ENCODE results near the gene ACOT13.
A peak's percentile ranks its signal among the peaks of the same experiment; 100 is the strongest.
"Not testable (repeated sequence)": the region's sequence is repeated elsewhere in the genome, so short reads cannot be mapped to it uniquely, and the experiment has no call there.

The ACOT13 gene

DNA sequence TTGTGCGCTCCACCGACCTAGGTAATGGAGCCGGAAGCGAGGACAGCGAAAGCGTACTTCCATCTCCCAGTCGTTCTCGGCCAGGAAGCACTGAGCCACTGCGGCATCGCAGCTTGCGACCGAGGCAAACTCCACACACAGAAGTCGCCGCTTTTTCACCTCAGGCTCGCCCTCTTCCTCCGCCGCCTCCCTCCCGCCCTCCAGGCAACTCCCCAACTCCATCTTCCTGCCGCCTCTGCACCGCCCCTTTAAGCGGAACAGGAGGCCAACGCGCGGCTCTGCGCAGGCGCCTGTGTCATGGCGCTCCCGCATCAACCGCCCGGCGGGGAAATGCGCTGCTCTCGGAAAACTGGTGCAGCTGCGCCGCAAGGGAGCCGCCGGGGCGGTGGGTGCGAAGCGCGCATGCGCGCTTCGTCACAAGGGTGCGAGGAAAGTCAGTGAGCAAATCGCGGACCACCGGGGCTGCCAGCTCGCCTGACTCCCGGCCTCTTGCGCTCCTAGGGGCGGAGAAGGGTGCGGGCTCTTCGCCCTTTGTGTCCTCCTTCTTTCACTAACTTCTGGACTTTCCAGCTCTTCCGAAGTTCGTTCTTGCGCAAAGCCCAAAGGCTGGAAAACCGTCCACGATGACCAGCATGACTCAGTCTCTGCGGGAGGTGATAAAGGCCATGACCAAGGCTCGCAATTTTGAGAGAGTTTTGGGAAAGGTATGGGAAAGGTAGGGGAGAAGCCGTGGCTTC lies at the start of gene ACOT13, which contains the start of gene TDP2:
Gene ACOT13, plus strand, starts transcription at position 437 of the 737 bp plus-strand sequence. Its CDS starts 187 bp downstream, at position 624.
Gene TDP2, minus strand, starts transcription at position 259 of the 737 bp plus-strand sequence. Its CDS starts 37 bp downstream, at position 222.
- peak; percentile 97 for DNase-seq (ENCODE audit: low spot score)

DNA sequence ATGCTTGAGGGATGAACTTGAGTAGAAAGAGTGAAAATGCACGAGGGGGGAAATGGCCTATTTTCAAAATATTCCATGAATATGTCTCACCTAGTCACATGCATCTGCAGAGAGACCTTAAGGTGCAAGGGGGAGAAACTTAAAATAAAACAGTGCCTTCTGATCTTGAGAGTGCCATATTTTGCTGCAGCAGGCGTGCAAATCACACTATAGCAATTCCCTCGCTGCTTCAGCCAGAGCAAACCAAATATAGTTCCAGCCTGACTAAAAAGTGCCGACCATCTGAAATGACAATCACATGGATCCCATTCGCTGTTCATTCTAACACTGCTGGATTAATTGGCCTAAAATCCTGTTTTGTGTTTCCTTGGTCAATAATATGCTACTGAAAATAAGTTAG lies 47.2 kb upstream of the ACOT13 start:
- no peak for DNase-seq (ENCODE audit: low spot score)

DNA sequence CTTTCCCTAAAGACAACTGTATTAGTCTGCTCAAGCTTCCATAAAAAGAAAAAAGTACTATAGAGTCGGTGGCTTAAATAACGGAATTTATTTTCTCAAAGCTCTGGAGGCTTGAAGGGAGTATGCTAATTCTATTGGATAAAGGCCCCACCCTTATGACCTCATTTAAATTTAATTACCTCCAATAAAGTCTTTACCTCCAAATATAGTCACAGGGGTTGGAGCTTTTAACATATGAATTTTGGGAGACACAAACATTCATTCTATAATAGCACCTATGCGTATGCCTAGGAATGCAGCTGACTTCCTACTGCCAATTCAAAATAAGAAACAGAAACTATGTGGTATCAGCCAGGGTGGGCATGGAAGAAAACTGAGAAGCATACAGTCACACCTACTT lies 46.2 kb upstream of the ACOT13 start:
- no peak for DNase-seq (ENCODE audit: low spot score)

DNA sequence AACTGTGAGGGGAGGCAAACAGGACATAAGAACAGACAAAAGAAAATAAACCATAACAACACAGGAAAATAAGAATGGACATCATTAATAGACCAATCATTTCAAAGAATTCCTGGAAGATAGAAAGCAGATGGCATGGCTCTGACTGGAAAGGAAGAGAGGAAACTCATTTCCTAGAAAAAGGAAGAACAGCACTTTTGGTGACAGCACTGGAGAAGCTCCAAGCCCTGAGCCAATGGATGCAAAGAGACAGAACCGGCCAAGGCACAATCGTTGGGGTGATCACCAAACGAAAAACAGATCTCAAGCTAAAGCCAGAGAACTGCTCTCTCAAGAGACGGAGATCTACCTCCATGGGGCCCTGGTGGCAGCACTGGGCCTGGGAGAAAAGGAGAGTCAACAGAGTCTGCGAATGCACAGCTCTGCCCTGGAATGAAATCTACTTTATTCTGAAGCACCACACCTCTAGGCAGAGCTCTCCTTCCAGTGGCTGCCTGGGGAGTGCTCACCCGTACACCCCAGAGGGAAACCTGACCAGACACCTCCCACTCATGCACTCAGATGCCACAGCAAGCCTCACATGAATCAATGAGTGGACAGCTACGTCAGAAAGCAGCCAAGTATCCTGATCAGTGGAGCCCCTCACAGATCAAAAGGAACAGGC lies 45.1 kb upstream of the ACOT13 start:
- DNase-seq (ENCODE audit: low spot score): no peak

DNA sequence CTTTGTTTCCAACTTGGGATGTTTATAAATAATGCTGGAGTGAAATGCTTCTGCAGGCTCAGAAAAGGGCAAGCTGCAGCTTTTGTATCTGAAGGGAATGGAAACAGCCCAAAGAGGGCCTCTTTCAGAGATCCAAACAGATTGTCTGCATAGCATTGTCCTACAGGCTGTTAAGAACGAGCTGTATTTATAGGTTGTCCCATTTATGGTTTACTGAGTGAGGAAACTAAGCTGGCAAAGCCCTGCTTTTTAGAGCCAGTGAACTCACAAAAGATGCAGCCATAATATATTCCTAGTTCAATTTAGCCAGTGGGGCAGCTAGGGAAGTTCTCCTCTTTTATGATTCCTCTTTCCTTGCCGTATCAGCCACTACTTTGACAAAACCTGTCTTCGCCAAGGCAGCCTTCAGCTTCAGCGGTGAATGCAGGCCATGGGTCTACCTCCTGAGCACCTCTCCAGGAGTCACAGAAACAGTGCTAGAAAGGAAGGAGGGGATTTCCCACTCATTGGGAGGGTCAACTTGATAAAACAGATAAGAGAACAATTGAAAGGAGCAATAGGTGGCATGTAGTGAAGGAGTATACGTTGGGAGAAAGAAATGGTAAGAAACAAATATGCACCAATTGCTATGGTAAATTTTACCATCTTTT lies 35.9 kb upstream of the ACOT13 start:
- no peak for DNase-seq (ENCODE audit: low spot score)

DNA sequence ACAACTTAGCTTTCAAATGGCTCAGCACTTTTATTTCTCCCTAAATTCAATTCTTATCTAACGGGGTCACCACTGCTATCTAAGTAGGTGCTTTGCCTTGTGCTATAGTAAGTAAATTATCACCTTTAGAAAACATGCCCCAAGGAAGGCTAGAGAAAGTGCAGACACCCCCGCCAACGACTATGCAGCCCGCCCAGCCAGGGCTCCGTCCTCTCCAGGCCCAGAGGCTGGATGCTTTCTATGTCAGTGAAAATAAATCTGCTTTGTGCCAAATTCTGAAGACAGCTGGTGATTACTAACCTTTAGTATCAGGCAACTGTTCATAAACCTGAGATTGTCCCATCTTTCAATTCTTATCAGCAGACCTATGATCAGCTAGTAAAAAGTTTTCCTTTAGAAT lies 35.2 kb upstream of the ACOT13 start:
- no peak for DNase-seq (ENCODE audit: low spot score)

DNA sequence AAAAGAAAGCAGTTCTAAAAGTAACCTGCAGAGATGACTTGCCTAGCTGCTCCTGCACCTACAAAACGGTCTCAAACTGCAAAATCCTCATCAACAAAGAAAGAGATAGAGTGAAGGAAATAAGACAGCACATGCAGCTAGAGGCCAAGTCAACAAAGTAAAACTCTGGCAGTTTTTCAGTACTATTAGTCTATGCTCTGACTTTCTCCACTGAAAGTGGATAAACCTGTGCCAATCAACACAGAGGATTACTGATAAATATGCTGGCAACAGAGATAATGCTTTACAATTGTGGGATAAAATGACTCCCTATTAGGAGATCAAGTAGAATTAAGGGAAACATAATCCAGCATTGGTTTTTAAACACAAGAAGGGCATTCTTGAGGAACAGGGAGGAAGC lies 34.3 kb upstream of the ACOT13 start:
- DNase-seq (ENCODE audit: low spot score): no peak

DNA sequence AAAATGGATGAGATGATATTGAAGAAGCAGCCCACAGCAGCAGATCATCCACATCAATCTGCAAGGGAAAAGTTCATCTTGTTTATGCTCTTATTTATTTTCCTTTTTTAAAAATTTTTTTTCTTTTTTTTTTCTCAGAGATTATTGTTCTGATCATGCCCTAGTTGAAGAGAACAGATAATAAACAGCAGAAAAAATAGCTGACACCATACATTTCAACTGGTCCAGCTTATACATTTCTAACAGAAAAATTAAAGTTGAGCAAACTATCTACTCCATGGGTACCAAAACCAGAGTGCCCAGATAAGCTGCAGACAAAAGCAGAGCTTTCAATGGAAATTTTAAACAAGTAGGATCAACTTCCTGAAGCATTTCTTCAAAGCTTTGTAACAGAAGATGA lies 30.2 kb upstream of the ACOT13 start:
- no peak for DNase-seq (ENCODE audit: low spot score)

DNA sequence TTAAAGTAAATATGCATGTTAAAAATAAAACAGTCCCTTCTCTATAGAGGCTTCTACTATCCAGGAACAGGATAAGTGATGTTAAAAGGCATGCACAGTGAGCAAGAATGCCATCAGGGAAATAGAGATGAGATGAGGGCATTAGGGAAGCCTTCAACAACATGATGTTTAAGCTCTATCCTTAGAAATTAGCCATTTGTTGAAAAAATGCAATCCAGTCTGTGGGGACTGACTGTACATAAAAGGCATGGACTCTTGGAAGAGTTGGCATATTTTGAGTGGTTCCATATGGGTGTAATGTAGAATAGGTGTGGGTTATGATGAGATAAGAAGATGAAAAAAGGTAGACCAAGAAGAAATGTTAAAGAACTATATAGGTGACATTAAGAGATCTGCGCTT lies 26.7 kb upstream of the ACOT13 start:
- DNase-seq (ENCODE audit: low spot score): no peak

DNA sequence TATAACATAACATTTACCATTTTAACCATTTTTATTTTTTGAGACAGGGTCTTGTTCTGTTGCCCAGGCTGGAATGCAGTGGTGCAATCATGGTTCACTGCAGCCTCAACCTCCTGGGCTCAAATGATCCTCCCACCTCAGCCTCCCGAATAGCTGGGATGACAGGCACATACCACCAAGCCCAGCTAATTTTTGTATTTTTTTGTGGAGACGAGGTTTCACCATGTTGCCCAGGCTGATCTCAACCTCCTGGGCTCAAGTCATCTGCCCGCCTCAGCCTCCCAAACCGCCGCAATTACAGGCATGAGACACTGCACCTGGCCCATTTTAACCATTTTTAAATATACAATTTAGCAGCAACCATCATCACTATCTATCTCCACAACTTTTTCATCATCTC lies 26.2 kb upstream of the ACOT13 start:
- DNase-seq (ENCODE audit: low spot score): not testable (repeated sequence)

DNA sequence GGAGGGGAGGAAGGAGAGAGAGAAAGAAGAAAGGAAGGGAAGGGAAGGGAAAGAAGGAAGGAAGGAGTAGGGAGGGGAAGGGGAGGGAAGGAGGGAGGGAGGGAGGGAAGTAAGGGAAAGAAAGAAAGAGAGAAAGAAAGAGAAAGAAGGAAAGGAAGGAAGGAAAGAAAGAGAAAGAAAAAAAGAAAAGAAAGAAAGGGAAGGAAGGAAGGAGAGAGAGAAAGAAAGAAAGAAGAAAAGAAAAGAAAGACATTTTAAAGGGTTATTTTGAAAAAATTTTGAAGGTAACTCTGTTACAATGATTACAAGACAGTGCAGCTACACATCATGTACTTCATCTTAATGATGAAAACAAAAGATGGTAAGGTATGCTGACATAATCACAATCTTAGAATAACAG lies 24.8 kb upstream of the ACOT13 start:
- no peak for DNase-seq (ENCODE audit: low spot score)

DNA sequence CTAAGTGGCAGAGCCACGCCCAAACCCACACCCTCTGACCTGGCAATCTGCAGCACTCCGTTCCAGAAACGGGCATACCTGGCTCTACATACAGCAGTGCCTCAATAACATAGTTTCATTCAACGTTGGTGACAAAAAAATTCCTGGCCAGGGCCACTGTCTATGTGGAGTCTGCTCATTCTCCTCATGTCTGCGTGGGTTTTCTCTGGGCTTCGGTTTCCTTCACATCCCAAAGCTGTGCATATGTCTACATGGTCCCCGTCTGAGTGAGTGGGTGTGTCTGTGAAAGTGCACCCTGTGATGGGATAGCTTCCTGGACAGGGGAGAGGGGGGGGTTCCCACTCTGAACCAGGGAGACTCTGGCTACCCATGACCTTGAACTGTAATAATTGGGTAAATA lies 23.0 kb upstream of the ACOT13 start:
- no peak for DNase-seq (ENCODE audit: low spot score)

DNA sequence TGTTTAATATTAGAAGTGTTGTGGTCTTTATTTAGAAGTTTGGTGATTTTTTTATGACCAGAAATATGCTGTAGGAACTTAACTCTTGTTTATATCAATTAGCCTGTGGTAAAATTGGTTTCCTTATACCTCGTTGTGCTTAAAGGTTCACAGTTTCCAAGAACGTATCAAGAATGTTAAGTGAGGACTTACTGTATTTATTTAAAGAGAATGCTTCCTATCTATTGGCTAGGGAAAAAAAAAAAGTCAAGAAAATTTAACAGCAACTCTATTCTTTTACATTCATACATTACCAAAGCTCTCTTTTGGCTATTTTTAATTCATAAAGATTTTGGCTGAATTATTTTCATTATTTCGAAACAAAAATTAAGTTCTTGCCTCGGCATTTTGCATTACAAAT lies 22.5 kb upstream of the ACOT13 start:
- no peak for DNase-seq (ENCODE audit: low spot score)

DNA sequence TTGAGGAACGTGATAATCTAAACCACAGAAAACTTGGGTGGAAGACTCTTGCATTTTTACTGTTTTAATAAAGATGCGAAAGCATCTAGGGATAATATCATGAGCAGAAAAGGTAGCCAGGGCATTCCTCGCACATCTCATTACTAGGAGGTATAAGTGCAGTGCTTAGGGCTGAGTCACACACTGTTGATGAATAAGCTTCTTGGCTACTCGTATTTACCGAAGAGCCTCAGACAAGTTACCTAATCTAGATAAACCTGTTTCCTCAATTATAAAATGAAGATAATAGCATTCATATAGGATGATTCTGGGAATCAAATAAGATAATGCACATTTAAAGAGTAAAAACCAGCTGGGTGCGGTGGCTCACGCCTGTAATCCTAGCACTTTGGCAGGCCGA lies 20.1 kb upstream of the ACOT13 start:
- DNase-seq (ENCODE audit: low spot score): no peak

DNA sequence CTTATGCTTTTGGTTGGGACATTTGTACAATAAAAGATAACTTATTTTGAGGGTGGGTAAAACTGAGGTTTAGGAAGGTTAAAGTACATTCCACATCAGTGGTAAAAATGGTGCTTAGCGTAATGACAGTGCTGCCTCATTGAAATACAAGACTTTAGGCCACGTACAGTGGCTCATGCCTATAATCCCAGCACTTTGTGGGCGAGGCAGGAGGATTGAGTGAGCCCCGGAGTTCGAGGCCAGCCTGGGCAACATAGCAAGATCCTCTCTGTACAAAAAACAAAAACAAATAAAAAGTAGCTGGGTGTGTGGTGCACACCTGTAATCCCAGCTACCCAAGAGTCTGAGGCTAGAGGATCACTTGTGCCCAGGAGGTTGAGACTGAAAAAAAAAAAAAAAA lies 18.6 kb upstream of the ACOT13 start:
- no peak for DNase-seq (ENCODE audit: low spot score)

DNA sequence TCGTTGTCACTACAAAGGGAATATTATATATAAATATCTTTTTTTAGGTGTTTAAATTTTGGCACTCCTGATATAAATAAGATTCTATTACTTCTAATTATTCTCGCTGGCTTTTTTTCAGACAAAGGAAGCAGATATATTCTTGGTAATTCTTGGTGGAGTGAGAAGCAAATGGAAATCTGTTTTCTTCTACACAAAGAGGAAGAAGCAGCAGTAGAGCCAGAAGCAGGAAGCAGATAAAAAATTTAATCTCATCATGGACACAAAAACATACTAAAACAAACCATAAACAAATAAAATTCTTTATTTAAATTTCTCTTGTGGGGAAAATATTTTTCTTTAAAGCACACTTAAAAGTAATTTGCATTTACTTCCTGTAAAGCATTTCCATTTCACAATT lies 17.2 kb upstream of the ACOT13 start:
- no peak for DNase-seq (ENCODE audit: low spot score)

DNA sequence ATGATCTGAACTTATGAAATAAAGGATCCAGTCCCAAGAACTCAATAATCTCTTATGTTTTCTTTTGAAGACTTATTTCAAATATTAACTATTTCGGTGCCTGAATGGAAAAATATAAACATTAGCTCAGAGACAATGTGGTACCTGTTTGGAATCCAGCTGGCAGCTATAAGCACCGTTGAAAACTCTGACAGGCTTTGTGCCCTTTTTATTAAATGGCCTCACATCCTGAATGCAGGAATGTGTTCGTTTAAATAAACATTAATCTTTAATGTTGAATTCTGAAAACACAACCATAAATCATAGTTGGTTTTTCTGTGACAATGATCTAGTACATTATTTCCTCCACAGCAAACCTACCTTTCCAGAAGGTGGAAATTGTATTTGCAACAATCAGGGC lies 16.5 kb upstream of the ACOT13 start:
- DNase-seq (ENCODE audit: low spot score): no peak

DNA sequence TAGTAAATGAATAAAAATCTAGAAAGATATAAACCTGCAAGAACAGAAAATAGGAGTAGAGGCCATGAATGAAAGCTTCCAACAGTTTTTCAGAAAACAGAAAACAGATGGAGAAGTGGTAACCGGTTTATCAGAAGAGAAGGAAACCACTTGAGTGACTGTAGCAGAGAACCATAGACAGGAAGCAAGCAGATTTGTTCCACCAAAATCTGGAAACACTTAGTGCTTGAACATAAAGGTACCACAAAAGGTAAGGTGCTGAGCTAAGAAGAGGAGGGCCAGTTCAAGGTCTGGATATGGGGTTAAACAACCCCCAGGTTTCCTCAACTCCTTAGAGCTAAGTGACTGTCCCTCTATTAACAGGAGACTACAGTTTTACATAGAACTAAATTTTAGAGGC lies 11.7 kb upstream of the ACOT13 start:
- no peak for DNase-seq (ENCODE audit: low spot score)

DNA sequence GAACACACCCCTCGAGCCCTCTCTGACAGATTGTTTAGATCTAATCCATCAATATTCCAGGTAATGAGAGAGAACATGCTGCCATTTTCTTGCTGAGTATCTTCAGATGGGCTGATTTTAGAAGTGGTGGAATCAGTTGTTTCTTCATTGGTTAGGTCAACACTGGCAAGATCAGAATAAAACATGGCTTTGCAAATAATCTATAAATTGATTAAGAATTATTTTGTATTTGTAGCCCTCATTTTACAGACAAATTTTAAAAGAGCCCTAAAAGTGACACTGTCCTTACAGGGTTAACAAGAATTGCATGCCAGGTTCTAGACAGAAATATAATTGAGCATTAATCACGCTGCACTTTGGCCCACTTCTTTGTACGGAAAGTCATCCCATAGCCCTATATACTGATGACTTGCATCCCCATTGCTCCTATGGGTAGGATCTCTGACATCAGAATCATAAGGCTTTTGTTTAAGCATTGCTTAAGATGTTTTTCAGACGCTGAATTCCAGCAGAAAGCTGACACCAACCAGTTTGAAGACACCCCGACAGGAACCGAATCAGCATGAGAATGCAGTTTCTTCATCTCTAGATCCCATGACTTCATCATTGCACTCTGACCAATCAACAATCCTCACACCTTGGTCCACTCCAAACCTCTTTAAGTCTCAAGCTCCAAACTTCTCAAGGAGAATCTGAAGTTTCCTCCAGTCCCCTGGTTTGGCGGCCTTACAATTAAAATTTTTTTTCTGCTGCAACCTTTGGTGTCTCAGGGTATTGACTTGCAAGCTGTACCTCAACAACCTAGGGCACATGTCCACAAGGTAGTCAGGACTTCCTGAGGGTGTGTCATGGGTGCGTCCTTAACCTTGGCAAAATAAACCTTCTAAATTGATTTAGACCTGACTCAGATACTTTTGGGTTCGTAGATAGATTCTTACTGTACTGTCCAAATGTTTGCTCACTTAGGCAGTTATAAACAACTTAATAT lies 8.0 kb upstream of the ACOT13 start:
- DNase-seq (ENCODE audit: low spot score): no peak

DNA sequence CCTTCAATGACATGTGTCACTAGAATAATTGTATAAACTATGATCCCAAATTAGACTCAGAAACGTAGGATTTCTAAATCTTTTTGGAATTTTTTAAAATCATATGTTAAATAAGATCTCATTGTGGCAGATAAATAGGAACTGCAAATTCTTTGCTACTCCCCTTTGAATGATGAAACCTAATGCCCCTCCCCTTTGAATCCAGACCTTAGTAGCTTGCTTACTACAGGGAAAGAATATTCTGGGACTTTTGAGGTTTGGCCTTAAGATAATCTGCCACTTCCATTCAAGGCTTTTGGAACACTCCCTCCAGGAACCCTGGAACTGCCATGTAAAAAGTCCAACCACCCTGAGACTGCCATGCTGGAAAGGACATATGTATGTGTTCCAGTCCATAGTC lies 7.3 kb upstream of the ACOT13 start:
- no peak for DNase-seq (ENCODE audit: low spot score)

DNA sequence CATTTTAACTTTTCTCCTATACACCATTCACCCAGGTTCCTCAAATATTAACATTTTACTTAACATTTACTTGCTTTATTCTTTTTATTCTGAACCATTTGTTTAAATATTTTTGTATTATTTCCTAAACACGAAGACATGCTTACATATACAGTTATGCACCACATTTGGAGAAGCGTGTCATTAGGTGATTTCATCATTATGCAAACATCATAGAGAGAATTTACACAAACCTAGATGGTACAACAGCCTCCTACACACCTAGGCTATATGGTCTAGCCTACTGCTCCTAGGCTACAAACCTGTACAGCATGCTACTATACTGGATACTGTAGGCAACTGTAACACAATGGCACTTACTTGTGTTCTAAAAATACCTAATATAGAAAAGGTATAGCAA lies 6.8 kb upstream of the ACOT13 start:
- DNase-seq (ENCODE audit: low spot score): no peak

DNA sequence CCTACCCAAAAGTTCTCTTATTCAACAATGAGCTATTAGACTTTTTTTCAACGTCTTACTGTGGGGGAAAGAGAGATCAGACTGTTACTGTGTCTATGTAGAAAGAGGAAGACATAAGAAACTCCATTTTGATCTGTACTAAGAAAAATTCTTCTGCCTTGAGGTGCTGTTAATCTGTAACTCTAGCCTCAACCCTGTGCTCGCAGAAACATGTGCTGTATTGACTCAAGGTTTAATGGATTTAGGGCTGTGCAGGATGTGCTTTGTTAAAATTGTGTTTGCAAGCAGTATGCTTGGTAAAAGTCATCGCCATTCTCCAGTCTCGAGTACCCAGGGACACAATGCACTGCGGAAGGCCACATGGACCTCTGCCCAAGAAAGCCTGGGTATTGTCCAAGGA lies 5.1 kb upstream of the ACOT13 start:
- DNase-seq (ENCODE audit: low spot score): not testable (repeated sequence)
